Heart right ventricle (tissue), 16 donors: Measurements from ENCODE around the gene GDNF. TPM values are rescaled to one million over a fixed set of nuclear protein-coding genes. Genes with fewer than 3 reads are reported as not detected.

Experiments used
- ATAC-seq, 8 donors: fragments of 200-7000 bp; cut with Tn5 transposase; one replicate each; pipeline ENCODE4 v1.9.1; 2020; ENCODE audit warnings: mild to moderate bottlenecking in 8 of 8, moderate library complexity in 8 of 8, moderate number of reproducible peaks in 1 of 8
- DNase-seq, 2 donors: peaks; one replicate each; pipeline ENCODE4 v3.0.0-alpha.2; 2020
- H3K27ac ChIP-seq, 10 donors: fragments of 200-600 bp; sonication (generic) in 2 of 10; one replicate each; pipeline versions ENCODE4 v1.5.0 to v1.8.0; 2020 to 2022; ENCODE audit warnings: mild to moderate bottlenecking in 3 of 10
- H3K27me3 ChIP-seq, 7 donors: fragments of 200-600 bp; one replicate each; pipeline ENCODE4 v1.8.0; 2021 to 2022; ENCODE audit warnings: mild to moderate bottlenecking in 2 of 7
- H3K36me3 ChIP-seq, 9 donors: fragments of 200-600 bp; sonication (generic) in 1 of 9; one replicate each; pipeline versions ENCODE4 v1.5.0 to v1.8.0; 2020 to 2022; ENCODE audit warnings: mild to moderate bottlenecking in 2 of 9
- H3K4me1 ChIP-seq, 9 donors: fragments of 200-600 bp; sonication (generic) in 1 of 9; one replicate each; pipeline versions ENCODE4 v1.5.0 to v1.8.0; 2020 to 2022; ENCODE audit warnings: mild to moderate bottlenecking in 4 of 9
- H3K4me3 ChIP-seq, 10 donors: fragments of 200-600 bp; sonication (generic) in 2 of 10; one replicate each; pipeline versions ENCODE4 v1.5.0 to v1.8.0; 2020 to 2022; ENCODE audit warnings: mild to moderate bottlenecking in 7 of 10, moderate library complexity in 2 of 10
- H3K9me3 ChIP-seq, 11 donors: fragments of 200-600 bp in 10 of 11; sonication (generic) in 2 of 11; one replicate each; pipeline versions ENCODE4 v1.5.0 to v1.8.0; 2013 to 2022; ENCODE audit warnings: mild to moderate bottlenecking in 2 of 11, control low read depth in 1 of 11, moderate library complexity in 1 of 11
- WGBS, 2 donors: extraction: QIAGEN DNeasy Blood & Tissue Kit; methylation state at CpG; one replicate each; pipeline ENCODE4 v1.1.7; 2013; ENCODE audit warnings: inconsistent platforms in 1 of 2; 5-methylcytosine and 5-hydroxymethylcytosine counted together
- intact Hi-C, 10 donors: fragments of 100-400 bp; cut with DNase I; formaldehyde crosslinking; loops; one replicate each; pipeline versions ENCODE4 v1.11.1 to v1.14.2; 2022
- polyA plus RNA-seq, 2 donors: library from polyadenylated mRNA; stranded (reverse); fragments of 200-250 nt; gene quantifications; one replicate each; pipeline ENCODE4 v1.2.3, GENCODE V29; 2013
- total RNA-seq, 10 donors: library from RNA; stranded (reverse); fragmentation: NEBNext Ultra II Directional in 3 of 10; extraction: Animal tissue kit (Norgen Biotek cat#: 25700) in 3 of 10; gene quantifications; one replicate each; pipeline versions ENCODE4 v1.2.1 to v1.2.4, GENCODE V29; 2021 to 2023
- TF ChIP-seq, protein P1 (sequence below), 9 donors: fragments of 200-600 bp; sonication (generic) in 2 of 9; IDR thresholded peaks; one replicate each; pipeline versions ENCODE4 v1.5.0 to v1.8.0; 2021 to 2022; ENCODE audit warnings: antibody characterized with exemption in 9 of 9, mild to moderate bottlenecking in 5 of 9, moderate library complexity in 1 of 9
- donor health status: Arrhythmogenic right ventricular cardiomyopathy.
- donor health status: ischemic (EF 13 %, LVEDD 7.1; RV severe dilation, severe dysfunction).
- donor health status: healthy with polysubstance abuse.
- donor health status: DM: no; HTN: yes; CAD: no.
- donor health status: DM: no; HTN: no; CAD: no.
- donor health status: ischemic (EF 25% LVEDD 6.9; RV normal size, moderate dysfunction).
- donor health status: ischemic (EF 25% LVEDD 5.7; RV mildly dilated, moderate dysfunction).
- donor health status: healthy.
- donor health status: DM: yes; HTN: yes; CAD: no.
- donor health status: Ischemic cardiomyopathy.
- donor health status: ischemic (EF 35%, LVEDD 5.7; RV mildly dilated, moderate dysfunction).
- donor health status: nonischemic (EF 11% LVEDD 7.7; RV severe dilation, severe dysfunction).
- donor health status: DM: yes; HTN: yes; CAD: no.
- donor health status: PGD.
- donor health status: ischemic (EF 29% LVEDD 5.4; RV normal size, mild dysfunction).
- donor health status: nonischemic (EF 23%, LVEDD 6.1; RV moderate dilation, normal function).

The GDNF gene
- total and polyA plus RNA-seq, 12 donors, result 0.04 to 0.94 (median 0.21) TPM; not detected in 3

DNA sequence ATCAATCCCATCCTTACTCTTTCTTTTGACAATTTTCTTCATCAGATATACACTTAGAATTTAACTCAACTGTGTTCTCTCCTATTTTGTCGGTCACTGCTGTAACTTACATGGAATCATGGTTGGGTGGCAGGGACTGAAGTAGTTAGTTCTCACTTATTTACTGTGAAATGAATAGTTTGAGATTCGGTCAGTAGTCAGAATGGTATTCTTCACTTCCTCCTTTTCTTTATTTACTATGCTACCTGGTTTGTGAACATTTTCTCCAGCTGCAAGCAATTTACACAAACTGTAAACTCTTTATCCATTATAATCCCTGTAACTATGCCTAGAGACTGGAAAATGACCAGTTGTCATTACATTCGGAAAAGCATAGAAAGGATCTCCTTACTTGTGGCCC lies 41.5 kb upstream of the GDNF start:
- Histone ChIP-seq H3K4me1 (no peaks in the 10 kb centered on the region), H3K4me3 (no peak overlapping the region), H3K27ac (no peak overlapping the region), H3K9me3 (peaks cover 0 to 1% (median 0%) of the 10 kb centered on the region in 11 donors), H3K27me3 (peaks cover 0 to 9% (median 0%) of the 10 kb centered on the region in 7 donors), H3K36me3 (no peaks in the 10 kb centered on the region)
- DNase-seq (no peak), ATAC-seq (no peak)
- intact Hi-C loops, result no loop called here
- WGBS, 2 donors, result 91 to 94% methylated on average over 3 of the region's 3 CpGs
- TF ChIP-seq, protein P1, sequence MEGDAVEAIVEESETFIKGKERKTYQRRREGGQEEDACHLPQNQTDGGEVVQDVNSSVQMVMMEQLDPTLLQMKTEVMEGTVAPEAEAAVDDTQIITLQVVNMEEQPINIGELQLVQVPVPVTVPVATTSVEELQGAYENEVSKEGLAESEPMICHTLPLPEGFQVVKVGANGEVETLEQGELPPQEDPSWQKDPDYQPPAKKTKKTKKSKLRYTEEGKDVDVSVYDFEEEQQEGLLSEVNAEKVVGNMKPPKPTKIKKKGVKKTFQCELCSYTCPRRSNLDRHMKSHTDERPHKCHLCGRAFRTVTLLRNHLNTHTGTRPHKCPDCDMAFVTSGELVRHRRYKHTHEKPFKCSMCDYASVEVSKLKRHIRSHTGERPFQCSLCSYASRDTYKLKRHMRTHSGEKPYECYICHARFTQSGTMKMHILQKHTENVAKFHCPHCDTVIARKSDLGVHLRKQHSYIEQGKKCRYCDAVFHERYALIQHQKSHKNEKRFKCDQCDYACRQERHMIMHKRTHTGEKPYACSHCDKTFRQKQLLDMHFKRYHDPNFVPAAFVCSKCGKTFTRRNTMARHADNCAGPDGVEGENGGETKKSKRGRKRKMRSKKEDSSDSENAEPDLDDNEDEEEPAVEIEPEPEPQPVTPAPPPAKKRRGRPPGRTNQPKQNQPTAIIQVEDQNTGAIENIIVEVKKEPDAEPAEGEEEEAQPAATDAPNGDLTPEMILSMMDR (IDR thresholded peaks at IDR 0.05), result no peak

DNA sequence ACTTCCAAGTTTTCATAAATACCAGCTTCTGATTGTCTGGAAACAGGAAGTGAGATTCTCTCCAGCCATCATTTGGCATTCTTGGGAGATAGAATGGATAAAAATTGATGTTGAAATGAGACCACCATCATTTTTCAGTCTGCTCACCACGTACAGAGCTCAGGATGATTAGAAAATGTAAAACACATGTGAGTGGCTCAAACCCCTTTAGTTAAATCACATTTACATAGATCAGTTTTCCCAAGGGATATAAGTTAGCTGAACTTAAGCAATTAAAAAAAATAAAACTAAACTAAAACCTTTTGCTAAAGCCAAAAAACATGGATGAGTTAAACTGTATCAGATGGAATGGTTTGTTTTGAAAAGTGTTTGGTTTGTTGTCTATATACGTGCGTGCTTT lies 37.1 kb upstream of the GDNF start:
- Histone ChIP-seq H3K9me3 (peaks cover 0 to 10% (median 0%) of the 10 kb centered on the region in 11 donors), H3K27ac (no peak overlapping the region), H3K36me3 (no peaks in the 10 kb centered on the region), H3K27me3 (no peaks in the 10 kb centered on the region), H3K4me3 (no peak overlapping the region), H3K4me1 (no peaks in the 10 kb centered on the region)
- no peak for ATAC-seq
- no peak for DNase-seq
- intact Hi-C loops, result no loop called here
- TF ChIP-seq, protein P1 (IDR thresholded peaks at IDR 0.05), result no peak
- 71 to 75% methylated on average over 3 of the region's 3 CpGs for WGBS, 2 donors

DNA sequence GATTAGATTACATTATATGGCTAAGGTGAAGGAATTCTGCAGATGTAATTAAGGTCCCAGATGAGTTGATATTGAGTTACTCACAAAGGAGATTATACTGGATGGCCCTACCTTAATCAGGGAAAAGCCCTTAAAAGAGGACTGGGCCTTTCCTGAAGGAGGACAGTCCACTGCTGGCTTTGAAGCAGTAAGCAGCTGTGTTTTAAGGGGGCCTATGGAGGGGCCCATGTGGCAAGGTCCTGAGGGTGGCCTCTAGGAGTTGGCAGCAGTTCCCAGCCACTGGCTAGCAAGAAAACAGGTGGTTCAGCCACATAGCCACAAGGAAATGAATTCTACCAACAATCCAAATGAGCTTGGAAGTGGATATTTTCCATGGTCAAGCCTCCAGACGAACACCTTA lies 36.4 kb upstream of the GDNF start:
- Histone ChIP-seq H3K36me3 (no peaks in the 10 kb centered on the region), H3K27me3 (no peaks in the 10 kb centered on the region), H3K9me3 (peaks cover 0 to 10% (median 0%) of the 10 kb centered on the region in 11 donors), H3K27ac (no peak overlapping the region), H3K4me3 (no peak overlapping the region), H3K4me1 (no peaks in the 10 kb centered on the region)
- no peak for DNase-seq
- 79 to 83% methylated on average over 1 of the region's 1 CpG for WGBS, 2 donors
- intact Hi-C loops, result no loop called here
- TF ChIP-seq, protein P1 (IDR thresholded peaks at IDR 0.05), result no peak
- no peak for ATAC-seq

DNA sequence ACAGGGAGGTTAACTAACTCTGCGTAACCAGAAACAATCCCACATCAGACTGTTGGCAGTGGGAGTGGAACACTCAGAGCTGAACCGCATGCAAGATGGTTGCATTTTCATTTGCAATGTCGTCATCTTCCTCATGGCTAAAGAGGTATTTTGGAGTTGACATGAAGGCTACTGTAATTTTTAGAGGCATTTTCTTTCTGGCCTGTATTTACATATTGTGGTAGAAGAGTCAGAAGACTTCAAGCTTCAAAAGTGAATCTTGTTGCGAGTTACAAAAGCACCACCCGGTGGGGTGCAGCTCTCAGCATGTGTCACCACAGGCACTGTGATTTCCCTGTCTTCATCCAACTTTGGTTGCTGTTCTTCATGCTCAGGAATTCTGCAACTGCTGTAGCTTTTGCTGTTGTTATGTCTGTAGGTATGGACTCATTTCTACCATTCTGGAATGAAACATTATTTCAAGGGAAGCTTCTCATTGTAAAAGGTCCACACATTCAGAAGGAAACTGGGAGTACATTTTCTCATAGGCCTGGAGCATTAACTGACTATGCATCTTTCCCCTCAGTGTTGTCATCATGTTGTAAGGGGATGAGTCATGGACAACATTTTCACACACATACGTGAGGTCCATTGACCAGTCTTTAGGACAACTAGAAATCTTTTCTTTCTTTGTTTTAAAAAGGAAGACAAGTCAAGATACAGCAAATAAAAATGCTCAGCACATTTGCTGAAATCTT lies 35.4 kb upstream of the GDNF start:
- Histone ChIP-seq H3K36me3 (no peaks in the 10 kb centered on the region), H3K4me1 (no peaks in the 10 kb centered on the region), H3K27ac (no peak overlapping the region), H3K27me3 (no peaks in the 10 kb centered on the region), H3K4me3 (no peak overlapping the region), H3K9me3 (peaks cover 0 to 10% (median 0%) of the 10 kb centered on the region in 11 donors)
- intact Hi-C loops, result no loop called here
- DNase-seq (no peak), ATAC-seq (no peak)
- TF ChIP-seq, protein P1 (IDR thresholded peaks at IDR 0.05), result no peak
- WGBS, 2 donors, result 76 to 81% methylated on average over 6 of the region's 6 CpGs
